NT2/D1 (cell line): Measurements from ENCODE around the gene PLAAT5.
"Not testable (repeated sequence)": the region's sequence is repeated elsewhere in the genome, so short reads cannot be mapped to it uniquely, and the experiment has no call there.

Experiments used
- DNase-seq: peaks from one replicate; pipeline ENCODE4 v3.0.0-alpha.2; 2011; ENCODE audit warnings: low read depth, low spot score
- H3K27me3 ChIP-seq: 2 replicates; pipeline ENCODE4 v1.6.0; 2011; ENCODE audit warnings: mild to moderate bottlenecking; ENCODE audit not compliant: insufficient read length, insufficient read depth
- H3K36me3 ChIP-seq: 2 replicates; pipeline ENCODE4 v1.6.1; 2011; ENCODE audit warnings: mild to moderate bottlenecking, low read length, mixed read lengths; ENCODE audit not compliant: insufficient read depth, insufficient read length
- H3K4me1 ChIP-seq: 2 replicates; pipeline ENCODE4 v1.5.1; 2011; ENCODE audit not compliant: insufficient read depth, insufficient read length
- H3K4me3 ChIP-seq: 2 replicates; pipeline ENCODE4 v1.5.1; 2011; ENCODE audit warnings: low read depth; ENCODE audit not compliant: insufficient read length
- H3K9ac ChIP-seq: 2 replicates; pipeline ENCODE4 v1.6.0; 2011; ENCODE audit warnings: low read depth; ENCODE audit not compliant: insufficient read length
- H3K9me3 ChIP-seq: 2 replicates; pipeline ENCODE4 v1.5.1; 2011; ENCODE audit warnings: mild to moderate bottlenecking, low read length; ENCODE audit not compliant: insufficient read depth
- SUZ12 ChIP-seq: IDR thresholded peaks from 2 replicates; pipeline ENCODE4 v1.6.1; 2011; ENCODE audit not compliant: insufficient read length, insufficient read depth; ENCODE audit errors: extremely low read depth
- YY1 ChIP-seq: IDR thresholded peaks from 2 replicates; pipeline ENCODE4 v1.6.1; 2011; ENCODE audit not compliant: insufficient read length, insufficient read depth
- ZNF274 ChIP-seq: IDR thresholded peaks from 2 replicates; pipeline ENCODE4 v1.6.1; 2011; ENCODE audit warnings: mild to moderate bottlenecking, low read depth, low read length

PLAAT5 gene

GRCh38 chr11:63532799-63533475, 42.0 kb upstream of the PLAAT5 start:
- no peaks in the 10 kb centered on the region for H3K27me3 ChIP-seq
- H3K4me1 ChIP-seq: peaks cover 5% of the 10 kb centered on the region
- no peak for DNase-seq
- H3K9me3 ChIP-seq: peaks cover 25% of the 10 kb centered on the region
- no peak for TF ChIP-seq SUZ12
- no peak overlapping the region for H3K9ac ChIP-seq
- H3K4me3 ChIP-seq: no peak overlapping the region
- no peaks in the 10 kb centered on the region for H3K36me3 ChIP-seq

- no peak for TF ChIP-seq YY1
- Histone ChIP-seq H3K4me3 (no peak overlapping the region), H3K4me1 (no peaks in the 10 kb centered on the region)
Measured at GRCh38 chr11:63532117-63532516, 41.1 kb upstream of the PLAAT5 start.

GRCh38 chr11:63531074-63531792, 40.3 kb upstream of the PLAAT5 start:
- not testable (repeated sequence) for H3K27me3 ChIP-seq, DNase-seq, H3K4me3 ChIP-seq, H3K9ac ChIP-seq, H3K36me3 ChIP-seq, H3K4me1 ChIP-seq
- H3K9me3 ChIP-seq: peaks cover 25% of the 10 kb centered on the region

More at GRCh38 chr11:63532117-63532516, 41.1 kb upstream of the PLAAT5 start:
- H3K27me3 ChIP-seq: no peaks in the 10 kb centered on the region
- H3K36me3 ChIP-seq: no peaks in the 10 kb centered on the region
- no peak overlapping the region for H3K9ac ChIP-seq
- H3K9me3 ChIP-seq: peaks cover 25% of the 10 kb centered on the region
- DNase-seq: no peak

DNA sequence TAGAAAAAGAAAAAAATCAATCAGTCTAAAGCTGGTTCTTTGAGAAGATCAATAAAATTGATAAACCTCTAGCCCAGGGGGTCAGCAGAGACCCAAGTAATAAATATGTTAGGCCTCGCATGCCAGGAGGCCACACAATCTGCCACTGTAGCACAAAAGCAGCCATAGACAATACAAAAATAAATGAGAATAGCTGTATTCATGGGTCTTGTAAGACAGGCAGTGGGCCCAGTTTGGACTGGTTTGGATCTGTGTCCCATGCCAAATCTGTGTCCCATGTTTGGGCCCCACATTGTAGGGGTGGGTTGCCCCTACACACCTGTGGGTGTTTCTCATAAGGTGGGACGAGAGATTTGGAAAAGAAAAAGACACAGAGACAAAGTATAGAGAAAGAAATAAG, 39.1 kb upstream of the PLAAT5 start:
- Histone ChIP-seq H3K9ac (no peak overlapping the region), H3K27me3 (no peaks in the 10 kb centered on the region), H3K4me3 (no peak overlapping the region), H3K9me3 (peaks cover 25% of the 10 kb centered on the region), H3K4me1 (no peaks in the 10 kb centered on the region), H3K36me3 (no peaks in the 10 kb centered on the region)
- TF ChIP-seq YY1 (no peak), SUZ12 (no peak), ZNF274 (no peak)
- DNase-seq: no peak

DNA sequence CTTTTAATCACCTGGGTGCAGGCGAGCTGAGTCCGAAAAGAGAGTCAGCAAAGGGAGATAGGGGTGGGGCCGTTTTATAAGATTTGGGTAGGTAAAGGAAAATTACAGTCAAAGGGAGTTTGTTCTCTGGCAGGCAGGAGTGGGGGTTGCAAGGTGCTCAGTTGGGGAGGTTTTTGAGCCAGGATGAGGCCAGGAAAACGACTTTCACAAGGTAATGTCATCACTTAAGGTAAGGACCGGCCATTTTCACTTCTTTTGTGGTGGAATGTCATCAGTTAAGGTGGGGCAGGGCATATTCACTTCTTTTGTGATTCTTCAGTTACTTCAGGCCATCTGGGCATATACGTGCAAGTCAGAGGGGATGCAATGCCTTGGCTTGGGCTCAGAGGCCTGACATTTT, 38.4 kb upstream of the PLAAT5 start:
- H3K9me3 ChIP-seq: peaks cover 28% of the 10 kb centered on the region
- not testable (repeated sequence) for H3K27me3 ChIP-seq, H3K36me3 ChIP-seq, H3K9ac ChIP-seq, H3K4me1 ChIP-seq, DNase-seq, H3K4me3 ChIP-seq

- not testable (repeated sequence) for H3K36me3 ChIP-seq, DNase-seq, H3K4me3 ChIP-seq, H3K4me1 ChIP-seq, H3K27me3 ChIP-seq, H3K9ac ChIP-seq
- peaks cover 34% of the 10 kb centered on the region for H3K9me3 ChIP-seq
Measured at GRCh38 chr11:63528729-63529278, 37.8 kb upstream of the PLAAT5 start.

DNA sequence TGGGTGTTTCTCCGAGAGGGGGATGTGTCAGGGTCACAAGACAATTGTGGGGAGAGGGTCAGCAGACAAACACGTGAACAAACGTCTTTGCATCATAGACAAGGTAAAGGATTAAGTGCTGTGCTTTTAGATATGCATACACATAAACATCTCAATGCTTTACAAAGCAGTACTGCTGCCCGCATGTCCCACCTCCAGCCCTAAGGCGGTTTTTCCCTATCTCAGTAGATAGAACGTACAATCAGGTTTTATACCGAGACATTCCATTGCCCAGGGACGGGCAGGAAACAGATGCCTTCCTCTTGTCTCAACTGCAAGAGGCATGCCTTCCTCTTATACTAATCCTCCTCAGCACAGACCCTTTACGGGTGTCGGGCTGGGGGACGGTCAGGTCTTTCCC, 37.2 kb upstream of the PLAAT5 start:
- not testable (repeated sequence) for H3K4me3 ChIP-seq, H3K27me3 ChIP-seq, H3K36me3 ChIP-seq, H3K9ac ChIP-seq, H3K4me1 ChIP-seq, DNase-seq
- peaks cover 36% of the 10 kb centered on the region for H3K9me3 ChIP-seq

- H3K36me3 ChIP-seq: no peaks in the 10 kb centered on the region
- no peaks in the 10 kb centered on the region for H3K4me1 ChIP-seq
- no peak overlapping the region for H3K4me3 ChIP-seq
- TF ChIP-seq YY1 (no peak), SUZ12 (no peak), ZNF274 (no peak)
- DNase-seq: no peak
- H3K9ac ChIP-seq: no peak overlapping the region
- no peaks in the 10 kb centered on the region for H3K27me3 ChIP-seq
- peaks cover 38% of the 10 kb centered on the region for H3K9me3 ChIP-seq
Measured at GRCh38 chr11:63527667-63528066, 36.7 kb upstream of the PLAAT5 start.
